Mesenchymal stem cell (in vitro differentiated cells and primary cell): Measurements from ENCODE around the gene AOC2.

ENCODE experiments used
- DNase-seq: peaks from one replicate; pipeline ENCODE4 v3.0.0-alpha.2; 2013
- H2AFZ ChIP-seq: one replicate; pipeline ENCODE4 v1.6.1; 2013; ENCODE audit warnings: low read depth, mild to moderate bottlenecking, control low read depth, inconsistent platforms, low read length, moderate library complexity
- H2AK5ac ChIP-seq: 2 replicates; pipeline ENCODE4 v1.6.1; 2013; ENCODE audit warnings: low read length, moderate library complexity, mild to moderate bottlenecking, inconsistent platforms; ENCODE audit not compliant: severe bottlenecking
- H2BK120ac ChIP-seq: one replicate; pipeline ENCODE4 v1.6.1; 2013; ENCODE audit warnings: low read depth, mild to moderate bottlenecking, inconsistent platforms, low read length, moderate library complexity
- H2BK12ac ChIP-seq, 2 experiments: one replicate each; pipeline ENCODE4 v1.6.1; 2013; ENCODE audit warnings: inconsistent platforms in 2 of 2, low read length in 2 of 2, mild to moderate bottlenecking in 2 of 2, moderate library complexity in 2 of 2, control low read depth in 1 of 2
- H2BK15ac ChIP-seq: one replicate; pipeline ENCODE4 v1.6.1; 2013; ENCODE audit warnings: mild to moderate bottlenecking, low read depth, inconsistent platforms; ENCODE audit not compliant: poor library complexity, severe bottlenecking
- H2BK5ac ChIP-seq: 2 replicates; pipeline ENCODE4 v1.6.1; 2013; ENCODE audit warnings: low read depth, mild to moderate bottlenecking, low read length, control low read depth, inconsistent platforms; ENCODE audit not compliant: poor library complexity, severe bottlenecking
- H3K14ac ChIP-seq, 2 experiments: one replicate each; pipeline ENCODE4 v1.6.1; 2013; ENCODE audit warnings: inconsistent platforms in 2 of 2, low read length in 2 of 2, control low read depth in 1 of 2, mild to moderate bottlenecking in 1 of 2, moderate library complexity in 1 of 2
- H3K18ac ChIP-seq, 2 experiments: one replicate each; pipeline ENCODE4 v1.6.1; 2013; ENCODE audit warnings: inconsistent platforms in 2 of 2, low read length in 2 of 2, control low read depth in 1 of 2, low read depth in 1 of 2, mild to moderate bottlenecking in 1 of 2
- H3K23ac ChIP-seq, 2 experiments: one replicate each; pipeline ENCODE4 v1.6.1; 2013; ENCODE audit warnings: inconsistent platforms in 2 of 2, low read length in 2 of 2, mild to moderate bottlenecking in 2 of 2, moderate library complexity in 2 of 2, control low read depth in 1 of 2
- H3K27ac ChIP-seq: 2 replicates; pipeline ENCODE4 v1.5.1; 2013; ENCODE audit warnings: mild to moderate bottlenecking, moderate library complexity, low read length, control low read depth, inconsistent platforms; ENCODE audit not compliant: poor library complexity, severe bottlenecking
- H3K27me3 ChIP-seq, 2 experiments: 2 replicates each; pipeline versions ENCODE4 v1.6.1 to v1.7.0; 2013; ENCODE audit warnings: low read length in 2 of 2, mild to moderate bottlenecking in 2 of 2, moderate library complexity in 2 of 2, control low read depth in 1 of 2, inconsistent platforms in 1 of 2; ENCODE audit not compliant: control insufficient read depth in 1 of 2, insufficient read depth in 1 of 2
- H3K36me3 ChIP-seq, 2 experiments: 2 replicates each; pipeline versions ENCODE4 v1.6.1 to v1.7.0; 2013; ENCODE audit warnings: low read length in 2 of 2, control low read depth in 1 of 2, inconsistent platforms in 1 of 2, low read depth in 1 of 2, mild to moderate bottlenecking in 1 of 2; ENCODE audit not compliant: insufficient read depth in 2 of 2, control insufficient read depth in 1 of 2
- H3K4ac ChIP-seq, 2 experiments: one replicate each; pipeline ENCODE4 v1.6.1; 2013; ENCODE audit warnings: inconsistent platforms in 2 of 2, low read length in 2 of 2, mild to moderate bottlenecking in 2 of 2, moderate library complexity in 2 of 2, control low read depth in 1 of 2, low read depth in 1 of 2
- H3K4me1 ChIP-seq: 2 replicates; pipeline ENCODE4 v1.6.1; 2013; ENCODE audit warnings: low read depth, low read length, control low read depth; ENCODE audit not compliant: control insufficient read depth, insufficient read depth
- H3K4me2 ChIP-seq: 2 replicates; pipeline ENCODE4 v1.6.1; 2013; ENCODE audit warnings: low read length, mild to moderate bottlenecking, inconsistent platforms; ENCODE audit not compliant: poor library complexity, severe bottlenecking
- H3K4me3 ChIP-seq, 2 experiments: 2 replicates each; pipeline versions ENCODE4 v1.5.1 to v1.7.0; 2013; ENCODE audit warnings: low read length in 2 of 2, mild to moderate bottlenecking in 2 of 2, control low read depth in 1 of 2, low read depth in 1 of 2; ENCODE audit not compliant: insufficient read depth in 1 of 2
- H3K79me1 ChIP-seq: replicated peaks from 2 replicates; pipeline ENCODE4 v1.6.1; 2013; ENCODE audit warnings: mild to moderate bottlenecking, control low read depth, low read length, inconsistent platforms; ENCODE audit not compliant: poor library complexity, severe bottlenecking
- H3K9ac ChIP-seq: 2 replicates; pipeline ENCODE4 v1.7.0; 2013; ENCODE audit warnings: mild to moderate bottlenecking, low read length, moderate library complexity
- H3K9me3 ChIP-seq: 2 replicates; pipeline ENCODE4 v1.7.0; 2013; ENCODE audit warnings: mild to moderate bottlenecking, low read length; ENCODE audit not compliant: control insufficient read depth
- H4K8ac ChIP-seq: one replicate; pipeline ENCODE4 v1.6.1; 2013; ENCODE audit warnings: inconsistent platforms, mild to moderate bottlenecking, low read length, moderate library complexity
- H4K91ac ChIP-seq: one replicate; pipeline ENCODE4 v1.6.1; 2013; ENCODE audit warnings: mild to moderate bottlenecking, low read length, inconsistent platforms
- WGBS: methylation state at CpG from one replicate; pipeline ENCODE4 v1.1.7; 2013; ENCODE audit warnings: mixed read lengths; 5-methylcytosine and 5-hydroxymethylcytosine counted together

Gene AOC2

DNA sequence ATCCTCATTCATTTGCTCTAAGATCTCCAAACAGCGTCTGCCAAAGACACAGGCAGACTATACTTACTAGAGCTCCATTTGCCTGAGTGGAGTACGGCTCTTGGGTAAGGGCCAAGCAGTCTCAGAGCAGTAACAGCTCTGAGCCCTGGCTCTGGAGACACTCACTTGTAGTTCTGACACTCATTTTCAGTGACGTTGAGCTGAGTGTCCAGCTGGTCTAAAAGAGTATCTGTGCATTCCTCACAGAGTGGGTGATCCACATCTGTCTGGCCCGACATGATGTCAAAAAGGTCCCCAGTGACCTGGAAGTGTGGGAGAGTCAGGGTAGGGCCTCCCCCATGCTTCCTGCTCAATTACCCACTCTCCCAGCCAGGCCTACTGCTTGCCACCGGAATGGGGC, 26.0 kb upstream of the AOC2 start:
- no peak overlapping the region for H3K4ac ChIP-seq
- peaks cover 33% of the 10 kb centered on the region for H3K79me1 ChIP-seq
- no peak overlapping the region for H3K4me3 ChIP-seq
- H3K4me2 ChIP-seq, result no peak overlapping the region
- no peak overlapping the region for H3K27ac ChIP-seq
- no peak overlapping the region for H2BK15ac ChIP-seq
- no peak for DNase-seq
- H2AK5ac ChIP-seq, result no peak overlapping the region
- no peak overlapping the region for H4K91ac ChIP-seq
- H2BK12ac ChIP-seq, result no peak overlapping the region
- no peak overlapping the region for H3K18ac ChIP-seq
- H3K9me3 ChIP-seq, result no peaks in the 10 kb centered on the region
- H4K8ac ChIP-seq, result no peak overlapping the region
- H3K9ac ChIP-seq, result peak overlapping the region; percentile 39
- peaks cover 45 to 91% of the 10 kb centered on the region in 2 experiments for H3K36me3 ChIP-seq
- H3K14ac ChIP-seq, result no peak overlapping the region
- no peak overlapping the region for H2BK120ac ChIP-seq
- no peak overlapping the region for H2BK5ac ChIP-seq
- no peaks in the 10 kb centered on the region for H3K27me3 ChIP-seq
- 95% methylated on average over 5 of the region's 5 CpGs for WGBS
- H3K4me1 ChIP-seq, result peaks cover 7% of the 10 kb centered on the region
- H3K23ac ChIP-seq, result no peak overlapping the region
- H2AFZ ChIP-seq, result no peak overlapping the region

DNA sequence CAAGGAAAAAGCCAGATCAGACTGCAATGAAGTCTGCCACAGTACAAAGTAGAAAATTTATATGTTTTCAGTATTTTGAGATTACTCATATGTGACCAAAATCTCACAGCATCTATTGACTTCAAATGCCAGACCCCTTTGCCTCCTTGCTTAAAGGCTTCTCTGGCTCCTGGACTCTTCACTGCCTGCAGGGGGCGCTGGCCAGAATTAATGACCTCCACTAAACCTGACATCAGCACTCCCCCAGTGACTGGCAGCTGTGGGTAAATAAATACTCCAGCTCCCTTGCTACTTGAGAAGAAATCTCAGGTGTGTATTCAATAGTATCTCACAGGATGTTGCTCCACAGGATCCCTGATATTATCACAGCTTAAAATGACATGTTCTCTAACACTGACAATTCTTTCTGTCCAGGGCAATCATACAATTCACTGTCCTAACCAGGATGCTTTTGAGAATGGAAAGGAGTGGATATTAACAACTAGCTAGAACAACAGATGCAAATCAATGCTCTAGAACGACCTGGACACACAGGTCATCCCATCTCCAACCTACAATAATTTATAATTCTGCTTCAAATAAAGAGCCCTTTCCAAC, 24.3 kb upstream of the AOC2 start:
- Histone ChIP-seq H2AFZ (no peak overlapping the region), H2BK5ac (no peak overlapping the region), H3K23ac (no peak overlapping the region), H4K8ac (no peak overlapping the region), H3K4me1 (peaks cover 12% of the 10 kb centered on the region), H3K27ac (no peak overlapping the region), H3K9ac (no peak overlapping the region), H3K36me3 (peaks cover 39 to 76% of the 10 kb centered on the region in 2 experiments), H3K27me3 (no peaks in the 10 kb centered on the region), H3K4me3 (no peak overlapping the region), H3K4me2 (no peak overlapping the region), H3K4ac (no peak overlapping the region), H4K91ac (no peak overlapping the region), H3K18ac (no peak overlapping the region), H2BK15ac (no peak overlapping the region), H2BK12ac (no peak overlapping the region), H3K9me3 (no peaks in the 10 kb centered on the region), H2BK120ac (no peak overlapping the region), H3K79me1 (peaks cover 29% of the 10 kb centered on the region), H2AK5ac (no peak overlapping the region), H3K14ac (no peak overlapping the region)
- peak; percentile 74 for DNase-seq
- 75% methylated on average over 1 of the region's 2 CpGs for WGBS

DNA sequence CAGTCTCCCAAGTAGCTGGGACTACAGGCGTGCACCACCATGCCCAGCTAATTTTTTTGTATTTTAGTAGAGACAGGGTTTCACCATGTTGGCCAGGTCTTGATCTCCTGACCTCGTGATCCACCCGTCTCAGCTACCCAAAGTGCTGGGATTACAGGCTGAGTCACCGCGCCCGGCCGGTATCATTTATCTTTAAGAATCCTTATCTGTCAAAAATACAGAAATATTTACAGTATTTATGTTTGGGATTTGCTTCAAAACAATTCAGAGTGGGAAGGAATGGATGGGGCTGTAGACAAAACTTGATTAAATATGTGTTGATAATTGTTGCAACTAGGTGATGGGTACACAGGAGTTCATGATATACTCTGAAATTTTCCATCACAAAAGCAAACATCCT, 23.2 kb upstream of the AOC2 start:
- 100% methylated on average over 1 of the region's 7 CpGs for WGBS
- Histone ChIP-seq H3K14ac (no peak overlapping the region), H3K9me3 (no peaks in the 10 kb centered on the region)

GRCh38 chr17:42827472-42827871, 16.9 kb upstream of the AOC2 start:
- DNase-seq, result no peak
- no peak overlapping the region for H2AFZ ChIP-seq
- no peak overlapping the region for H3K18ac ChIP-seq
- no peak overlapping the region for H3K4me3 ChIP-seq
- H2BK15ac ChIP-seq, result no peak overlapping the region
- no peak overlapping the region for H2AK5ac ChIP-seq
- WGBS, result no CpG with 5 or more reads among the region's 1 CpG
- no peak overlapping the region for H3K27ac ChIP-seq
- no peak overlapping the region for H4K91ac ChIP-seq
- no peak overlapping the region for H3K23ac ChIP-seq
- H2BK12ac ChIP-seq, result no peak overlapping the region
- peaks cover 2% of the 10 kb centered on the region for H3K79me1 ChIP-seq
- no peak overlapping the region for H2BK5ac ChIP-seq
- no peaks in the 10 kb centered on the region for H3K9me3 ChIP-seq
- no peak overlapping the region for H4K8ac ChIP-seq
- no peak overlapping the region for H2BK120ac ChIP-seq
- peaks cover 0 to 13% of the 10 kb centered on the region in 2 experiments for H3K27me3 ChIP-seq
- no peak overlapping the region for H3K4me2 ChIP-seq
- no peak overlapping the region for H3K9ac ChIP-seq
- H3K4me1 ChIP-seq, result peaks cover 11% of the 10 kb centered on the region
- H3K14ac ChIP-seq, result no peak overlapping the region
- H3K36me3 ChIP-seq, result peaks cover 0 to 3% of the 10 kb centered on the region in 2 experiments
- H3K4ac ChIP-seq, result no peak overlapping the region

More for the DNA sequence above, 23.2 kb upstream of the AOC2 start:
- Histone ChIP-seq H2BK5ac (no peak overlapping the region), H4K91ac (no peak overlapping the region), H2AK5ac (no peak overlapping the region), H2BK120ac (no peak overlapping the region), H3K4me2 (no peak overlapping the region), H2BK12ac (no peak overlapping the region), H3K4me3 (no peak overlapping the region), H3K79me1 (peaks cover 26% of the 10 kb centered on the region), H2BK15ac (no peak overlapping the region), H4K8ac (no peak overlapping the region), H3K27me3 (no peaks in the 10 kb centered on the region), H3K36me3 (peaks cover 32 to 65% of the 10 kb centered on the region in 2 experiments), H3K9ac (peak overlapping the region; percentile 28), H3K27ac (no peak overlapping the region), H3K4ac (no peak overlapping the region), H3K23ac (no peak overlapping the region), H3K4me1 (peaks cover 12% of the 10 kb centered on the region), H3K18ac (no peak overlapping the region), H2AFZ (no peak overlapping the region)
- no peak for DNase-seq
